Superior temporal gyrus (tissue), 1 donor: Measurements from ENCODE around the gene OBP2A.

Experiments
- DNase-seq: peaks from one replicate; pipeline ENCODE4 v3.0.0-alpha.2; 2016; ENCODE audit errors: extremely low spot score

The OBP2A gene

DNA sequence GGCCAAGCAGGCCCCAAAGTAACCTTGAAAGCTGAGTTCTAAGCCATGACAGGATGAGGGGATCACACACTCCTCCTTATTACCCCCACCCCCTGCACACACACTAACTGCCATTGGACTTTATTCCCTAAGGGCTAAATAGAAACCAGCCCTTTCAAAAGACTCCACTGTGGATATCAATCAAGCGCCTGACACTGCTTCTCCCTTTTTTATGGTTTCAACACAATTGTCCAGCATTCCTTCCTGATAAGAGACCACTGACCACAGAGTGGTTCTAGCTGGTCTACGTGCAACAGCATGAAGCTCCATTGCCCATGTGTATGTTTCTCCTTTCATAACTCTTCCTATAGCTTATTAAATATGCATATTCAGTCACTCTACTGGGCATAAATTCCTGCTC, 50.3 kb downstream of the OBP2A start:
- DNase-seq = no peak
